ENCODE results near the gene CSRNP2.
"Not testable (repeated sequence)": the region's sequence is repeated elsewhere in the genome, so short reads cannot be mapped to it uniquely, and the experiment has no call there.

The CSRNP2 gene, protein sequence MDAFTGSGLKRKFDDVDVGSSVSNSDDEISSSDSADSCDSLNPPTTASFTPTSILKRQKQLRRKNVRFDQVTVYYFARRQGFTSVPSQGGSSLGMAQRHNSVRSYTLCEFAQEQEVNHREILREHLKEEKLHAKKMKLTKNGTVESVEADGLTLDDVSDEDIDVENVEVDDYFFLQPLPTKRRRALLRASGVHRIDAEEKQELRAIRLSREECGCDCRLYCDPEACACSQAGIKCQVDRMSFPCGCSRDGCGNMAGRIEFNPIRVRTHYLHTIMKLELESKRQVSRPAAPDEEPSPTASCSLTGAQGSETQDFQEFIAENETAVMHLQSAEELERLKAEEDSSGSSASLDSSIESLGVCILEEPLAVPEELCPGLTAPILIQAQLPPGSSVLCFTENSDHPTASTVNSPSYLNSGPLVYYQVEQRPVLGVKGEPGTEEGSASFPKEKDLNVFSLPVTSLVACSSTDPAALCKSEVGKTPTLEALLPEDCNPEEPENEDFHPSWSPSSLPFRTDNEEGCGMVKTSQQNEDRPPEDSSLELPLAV

DNA sequence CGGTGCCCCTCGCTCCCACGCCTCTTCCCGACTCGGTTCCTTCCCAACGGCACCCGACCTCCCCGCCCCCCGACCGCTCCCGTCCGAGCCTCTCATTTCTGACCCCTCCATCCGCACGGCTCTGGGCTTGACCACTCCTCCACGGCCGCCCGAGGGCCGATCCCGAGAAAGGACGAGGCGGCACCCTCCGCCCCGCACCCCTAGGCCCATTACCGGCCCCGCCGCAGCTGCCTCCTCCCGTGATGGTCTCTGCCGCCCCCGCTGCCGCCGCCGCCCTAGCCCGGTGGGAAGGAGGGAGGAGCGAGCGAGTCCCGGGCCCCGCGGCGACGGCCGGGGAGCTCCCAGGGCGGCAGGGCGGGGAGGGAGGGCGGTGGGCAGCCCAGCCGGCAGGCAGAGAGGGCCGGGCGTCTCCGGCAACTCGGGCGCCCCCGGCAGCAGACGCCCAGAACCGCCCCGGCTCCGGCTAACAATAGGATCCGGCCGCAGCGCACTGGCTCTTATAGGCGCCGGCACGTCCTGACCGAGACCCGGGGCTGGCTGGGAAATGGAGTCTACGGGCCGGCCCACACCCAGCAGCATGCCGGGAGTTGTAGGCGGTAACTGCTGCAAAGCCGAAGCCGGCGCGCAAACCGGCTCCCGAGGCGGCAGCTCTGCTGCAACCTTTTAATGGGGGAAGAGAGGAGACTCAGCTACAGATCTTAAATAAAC is at the start of gene CSRNP2:
Gene CSRNP2, minus strand, starts transcription at position 471 of the 708 bp plus-strand sequence. CDS start 7,035 bp downstream, outside the sequence.
- peak; percentile 90 for DNase-seq (ENCODE audit: low read depth)

DNA sequence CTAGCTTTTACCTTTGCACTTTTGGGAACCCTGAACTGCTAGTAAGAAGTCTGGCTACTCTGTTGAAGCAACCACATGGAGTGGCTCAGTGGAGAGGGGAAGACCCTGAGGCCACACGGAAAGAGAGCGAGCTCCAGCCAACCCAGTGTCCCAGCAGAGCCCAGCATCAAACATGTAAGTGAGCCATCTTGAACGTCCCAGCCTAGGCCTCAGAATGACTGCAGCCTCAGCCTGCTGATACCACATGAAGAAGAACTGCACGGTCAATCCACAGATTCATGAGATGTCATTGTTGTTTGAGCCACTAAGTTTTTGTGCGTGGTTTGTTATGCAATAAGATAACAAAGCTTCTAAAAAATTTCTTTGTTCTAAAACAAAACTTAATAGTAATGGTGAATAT is 49.3 kb upstream of the CSRNP2 start:
- DNase-seq (ENCODE audit: low read depth): no peak

DNA sequence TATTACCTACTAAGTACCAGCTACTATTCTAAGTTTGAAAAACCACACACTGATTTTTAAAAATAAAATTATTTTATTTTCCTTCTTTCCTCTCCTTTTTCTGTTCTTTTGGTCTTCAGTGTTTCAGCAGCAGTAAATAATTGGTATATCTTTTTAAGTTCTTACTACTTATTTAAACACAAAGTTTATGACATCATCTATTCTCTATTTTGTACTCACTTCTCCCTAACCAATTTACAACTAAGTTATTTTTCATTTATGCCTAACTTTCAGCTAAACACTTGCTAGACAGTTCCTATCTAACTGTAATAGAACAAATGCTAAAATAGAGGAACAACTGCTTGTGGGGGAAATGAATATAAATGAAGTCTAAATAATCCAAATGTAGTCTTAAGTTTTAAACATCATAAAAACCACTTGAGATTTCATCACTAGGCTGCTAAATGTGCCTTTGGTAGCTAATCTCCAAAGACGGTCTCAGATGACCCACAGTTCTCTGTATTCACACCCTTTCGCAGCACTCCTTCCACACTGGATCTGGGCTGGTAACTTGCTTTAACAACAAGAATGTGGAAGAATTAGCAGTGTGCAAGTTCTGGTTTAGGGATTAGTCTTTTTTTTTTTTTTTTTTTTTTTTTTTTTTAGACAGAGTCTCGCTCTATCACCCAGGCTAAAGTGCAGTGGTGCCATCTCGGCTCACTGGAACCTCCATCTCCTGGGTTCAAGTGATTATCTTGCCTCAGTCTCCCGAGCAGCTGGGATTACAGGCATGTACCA is 48.5 kb upstream of the CSRNP2 start:
- DNase-seq (ENCODE audit: low read depth): no peak

- no peak for DNase-seq (ENCODE audit: low read depth)
Measured at GRCh38 chr12:51128919-51129318, 45.5 kb upstream of the CSRNP2 start.

GRCh38 chr12:51127050-51127729 is 43.8 kb upstream of the CSRNP2 start:
- DNase-seq (ENCODE audit: low read depth): no peak

DNA sequence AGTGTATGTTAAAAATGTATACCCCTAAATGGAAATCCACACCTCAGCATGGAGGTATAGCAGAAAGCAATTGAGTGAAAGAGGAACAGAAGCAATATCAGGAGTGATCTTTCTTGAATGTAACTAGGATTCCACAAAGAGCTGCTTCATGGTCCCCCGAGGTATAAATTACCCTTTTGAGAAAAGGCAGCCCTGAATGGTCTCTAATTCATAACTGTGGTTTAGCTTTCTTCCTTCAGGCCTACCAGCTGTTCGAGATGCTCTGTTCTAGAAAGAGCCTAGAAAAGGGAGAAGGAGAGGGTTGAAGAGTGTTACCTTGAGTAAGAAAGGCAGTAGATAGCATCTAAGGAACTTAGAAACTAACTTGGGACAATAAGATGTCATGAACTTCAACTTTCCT is 42.9 kb upstream of the CSRNP2 start:
- no peak for DNase-seq (ENCODE audit: low read depth)

- no peak for DNase-seq (ENCODE audit: low read depth)
Measured at GRCh38 chr12:51124504-51124903, 41.1 kb upstream of the CSRNP2 start.

GRCh38 chr12:51122844-51123243 is 39.4 kb upstream of the CSRNP2 start:
- DNase-seq (ENCODE audit: low read depth): no peak

DNA sequence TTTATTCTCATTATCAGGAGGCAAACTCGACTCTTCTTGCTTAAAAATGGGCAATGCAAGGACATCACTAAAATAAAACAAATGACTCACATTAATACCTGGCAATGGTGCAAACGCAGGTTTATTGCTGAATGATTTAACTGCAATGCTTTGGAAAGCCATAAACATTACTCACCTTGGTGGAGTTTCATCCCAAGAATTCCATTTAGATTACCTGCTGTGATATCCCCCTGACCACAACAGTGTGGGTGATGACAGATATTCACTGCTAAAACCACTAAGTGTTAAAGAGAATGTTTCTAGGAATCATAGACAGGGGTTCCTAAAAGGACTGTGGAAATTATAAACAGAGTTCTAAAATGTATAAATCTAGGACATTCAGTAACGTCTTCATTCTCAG is 35.3 kb upstream of the CSRNP2 start:
- DNase-seq (ENCODE audit: low read depth): no peak

- DNase-seq (ENCODE audit: low read depth): no peak
Measured at GRCh38 chr12:51115533-51115932, 32.1 kb upstream of the CSRNP2 start.

- DNase-seq (ENCODE audit: low read depth): no peak
Measured at GRCh38 chr12:51108136-51108535, 24.7 kb upstream of the CSRNP2 start.

GRCh38 chr12:51103977-51104376 is 20.6 kb upstream of the CSRNP2 start:
- DNase-seq (ENCODE audit: low read depth): no peak

DNA sequence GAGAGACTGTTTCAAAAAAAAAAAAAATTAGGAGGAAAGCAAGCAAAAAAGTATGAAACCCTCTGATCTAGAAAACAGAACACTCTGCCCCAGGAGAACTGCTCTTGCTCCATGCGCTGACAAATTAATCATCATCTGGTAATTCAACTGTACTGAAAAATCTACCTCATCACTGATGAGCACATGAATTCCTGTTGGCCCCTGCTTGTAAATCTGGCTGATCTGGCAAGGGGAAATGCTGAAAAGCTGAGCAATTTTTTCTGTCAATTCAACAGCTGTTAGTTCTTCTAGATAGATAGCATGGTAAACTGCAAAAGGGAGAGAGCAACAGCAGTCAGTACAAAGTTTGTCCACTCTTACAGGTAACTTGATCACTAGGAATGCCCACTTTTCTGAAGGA is 15.2 kb upstream of the CSRNP2 start:
- DNase-seq (ENCODE audit: low read depth): no peak

DNA sequence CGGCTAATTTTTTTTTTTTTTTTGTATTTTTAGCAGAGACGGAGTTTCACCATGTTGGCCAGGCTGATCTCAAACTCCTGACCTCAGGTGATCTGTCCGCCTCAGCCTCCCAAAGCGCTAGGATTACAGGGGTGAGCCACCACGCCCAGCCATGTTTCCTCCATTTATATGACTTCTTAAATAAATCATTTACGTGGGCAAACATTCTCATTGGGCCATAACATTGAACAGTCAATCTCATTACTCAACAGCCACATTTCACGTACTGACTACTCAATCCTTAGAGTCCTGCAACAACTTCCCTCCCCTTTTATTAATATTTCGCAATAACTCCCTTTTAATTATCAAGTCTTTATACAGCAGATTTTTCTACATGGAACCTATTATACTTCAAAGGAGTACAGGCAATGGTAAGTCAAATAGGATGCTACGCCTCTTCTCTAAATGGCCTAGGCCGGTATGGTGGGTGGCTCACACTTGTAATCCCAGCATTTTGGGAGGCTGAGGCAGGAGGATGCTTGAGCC is 7.4 kb upstream of the CSRNP2 start:
- no peak for DNase-seq (ENCODE audit: low read depth)

GRCh38 chr12:51087818-51088217 is 4.4 kb upstream of the CSRNP2 start:
- peak; percentile 11 for DNase-seq (ENCODE audit: low read depth)

DNA sequence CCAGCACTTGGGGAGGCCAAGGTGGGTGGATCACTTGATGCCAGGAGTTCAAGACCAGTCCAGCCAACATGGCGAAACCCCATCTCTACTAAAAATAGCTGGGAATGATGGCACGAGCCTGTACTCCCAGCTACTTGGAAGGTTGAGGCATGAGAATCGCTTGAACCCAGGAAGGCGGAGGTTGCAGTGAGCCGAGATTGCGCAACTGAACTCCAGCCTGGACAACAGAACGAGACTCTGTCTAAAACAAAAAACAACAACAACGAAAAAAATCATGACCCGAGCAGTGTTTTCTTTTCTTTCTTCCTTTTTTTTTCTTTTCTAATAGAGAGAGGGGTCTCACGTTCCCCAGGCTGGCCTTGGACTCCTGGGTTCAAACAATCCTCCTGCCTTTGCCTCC is 3.5 kb upstream of the CSRNP2 start:
- DNase-seq (ENCODE audit: low read depth): no peak

GRCh38 chr12:51085757-51086156 is 2.4 kb upstream of the CSRNP2 start:
- DNase-seq (ENCODE audit: low read depth): no peak

GRCh38 chr12:51082561-51083125 is 753 bp downstream of the CSRNP2 start:
- DNase-seq (ENCODE audit: low read depth): peak; percentile 7

- no peak for DNase-seq (ENCODE audit: low read depth)
Measured at GRCh38 chr12:51081421-51081820, 2.0 kb downstream of the CSRNP2 start.

DNA sequence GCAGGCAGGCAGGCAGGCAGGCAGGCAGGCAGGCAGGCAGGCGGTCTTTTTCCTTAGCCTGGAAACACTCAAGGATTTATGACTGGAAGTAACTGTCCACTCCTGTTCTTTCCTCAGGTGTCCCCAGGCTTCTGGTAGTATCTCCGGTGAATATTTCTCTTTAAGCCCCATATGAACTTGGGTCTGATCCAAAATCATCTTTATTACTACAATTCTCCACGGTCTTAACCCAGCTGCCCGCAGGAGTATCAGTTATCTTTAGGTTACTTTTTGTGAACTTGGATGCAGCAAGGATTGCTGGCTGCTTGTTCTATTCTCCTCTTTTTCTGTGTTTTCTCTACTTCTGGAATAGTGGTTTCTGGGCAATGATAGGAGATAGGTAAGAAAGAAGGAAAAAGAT is 3.3 kb downstream of the CSRNP2 start:
- no peak for DNase-seq (ENCODE audit: low read depth)

- DNase-seq (ENCODE audit: low read depth): not testable (repeated sequence)
Measured at GRCh38 chr12:51078866-51079265, 4.5 kb downstream of the CSRNP2 start.

All from activated T-cell treated with anti-CD3 and anti-CD28 coated beads for 24 hours (primary cell).